K562 (cell line): ENCODE measurements around the gene BMP4. TPM values are rescaled to one million over a fixed set of nuclear protein-coding genes. Genes with fewer than 3 reads are reported as not detected.

Source experiments
- ATAC-seq: fragments of 200-7000 bp; cut with Tn5 transposase; 3 replicates; pipeline ENCODE4 v1.9.1; 2020; ENCODE audit warnings: moderate library complexity
- BruUV-seq: library from RNA; stranded (reverse); fragments of 400-500 nt; replicated peaks from 2 replicates; lab custom pipeline; 2021; lab: Mats Ljungman, UMichigan
- CTCF ChIA-PET: fragments of 300-600 bp; formaldehyde crosslinking; extraction: SDS; loops from one replicate; lab custom pipeline; 2021; ENCODE audit warnings: low intra/inter-chr PET ratio; lab: Yijun Ruan, JAX
- POLR2A ChIA-PET: fragments of 300-600, 350-650 bp; sonication (Branson Sonifier 250); formaldehyde crosslinking; extraction: SDS; loops from one replicate; lab custom pipeline; 2021; ENCODE audit warnings: antibody characterized with exemption, inconsistent platforms; lab: Yijun Ruan, JAX
- DNase-seq, 4 experiments: peaks; one replicate each; pipeline versions ENCODE4 v3.0.0 to v3.0.0-alpha.2; 2011 to 2018; ENCODE audit warnings: low spot score in 3 of 4, mixed read lengths in 3 of 4; ENCODE audit errors: extremely low read depth in 1 of 4
- FAIRE-seq: peaks from 2 replicates; lab custom pipeline; 2011; peaks lifted over from hg19 to GRCh38; lab: Jason Lieb, UNC
- H2AFZ ChIP-seq: 2 replicates; pipeline ENCODE4 v1.6.0; 2011; ENCODE audit warnings: low read depth, low read length, control low read depth, inconsistent platforms
- H3K27ac ChIP-seq: fragments of 200-600 bp; 3 replicates; pipeline ENCODE4 v1.8.0; 2011; ENCODE audit warnings: low read depth, mild to moderate bottlenecking, control low read depth, inconsistent platforms, low read length, moderate library complexity, mixed read lengths; ENCODE audit errors: extremely low read depth
- H3K27me3 ChIP-seq, 2 experiments: fragments of 300-600 bp in 1 of 2; 2 replicates in 1 of 2; 3 replicates in 1 of 2; pipeline versions ENCODE4 v1.6.0 to v1.8.0; 2011; ENCODE audit warnings: inconsistent platforms in 2 of 2, low read length in 2 of 2, mild to moderate bottlenecking in 1 of 2, mixed read lengths in 1 of 2, moderate library complexity in 1 of 2; ENCODE audit not compliant: control insufficient read depth in 2 of 2, insufficient read depth in 2 of 2
- H3K36me3 ChIP-seq: fragments of 300-600 bp; 3 replicates; pipeline ENCODE4 v1.8.0; 2011; ENCODE audit warnings: mild to moderate bottlenecking, low read length, inconsistent platforms; ENCODE audit not compliant: control insufficient read depth, insufficient read depth
- H3K4me1 ChIP-seq, 2 experiments: fragments of 200-600 bp in 1 of 2; replicated peaks in 1 of 2; 2 replicates in 1 of 2; 3 replicates in 1 of 2; pipeline versions ENCODE4 v1.5.1 to v1.8.0; 2011; ENCODE audit warnings: inconsistent platforms in 2 of 2, low read length in 2 of 2, mild to moderate bottlenecking in 1 of 2, mixed read lengths in 1 of 2, moderate library complexity in 1 of 2; ENCODE audit not compliant: control insufficient read depth in 2 of 2, insufficient read depth in 2 of 2
- H3K4me2 ChIP-seq: 2 replicates; pipeline ENCODE4 v1.6.1; 2011; ENCODE audit warnings: low read length, control low read depth, inconsistent platforms, mixed read lengths; ENCODE audit not compliant: insufficient read depth
- H3K4me3 ChIP-seq: fragments of 200-600 bp; sonication (generic), shearing (Covaris generic); 2 replicates; pipeline ENCODE4 v1.5.1; 2016; ENCODE audit warnings: control low read depth, inconsistent platforms
- H3K79me2 ChIP-seq: fragments of 200-600 bp; 3 replicates; pipeline ENCODE4 v1.8.0; 2011; ENCODE audit warnings: low read length, inconsistent platforms; ENCODE audit not compliant: control insufficient read depth, insufficient read depth
- H3K9ac ChIP-seq, 2 experiments: 2 replicates each; pipeline versions ENCODE4 v1.6.0 to v1.6.1; 2011; ENCODE audit warnings: low read depth in 2 of 2, low read length in 2 of 2, control low read depth in 1 of 2, inconsistent platforms in 1 of 2, mild to moderate bottlenecking in 1 of 2, mixed read lengths in 1 of 2; ENCODE audit not compliant: insufficient read depth in 1 of 2
- H3K9me1 ChIP-seq: one replicate; pipeline ENCODE4 v1.6.0; 2011; ENCODE audit warnings: inconsistent platforms, mild to moderate bottlenecking, low read length, moderate library complexity; ENCODE audit not compliant: control insufficient read depth, insufficient read depth
- H3K9me3 ChIP-seq: replicated peaks from 2 replicates; pipeline ENCODE4 v1.5.1; 2011; ENCODE audit warnings: low read depth, low read length, inconsistent platforms; ENCODE audit not compliant: control insufficient read depth, insufficient read depth
- H4K20me1 ChIP-seq: replicated peaks from 2 replicates; pipeline ENCODE4 v1.6.1; 2011; ENCODE audit warnings: low read length, inconsistent platforms, mixed read lengths; ENCODE audit not compliant: control insufficient read depth, insufficient read depth
- CHD2 ChIP-seq: IDR thresholded peaks from 2 replicates; pipeline ENCODE4 v1.6.1; 2011; ENCODE audit warnings: low read depth, low read length
- HMGN3 ChIP-seq: IDR thresholded peaks from 2 replicates; pipeline ENCODE4 v1.6.1; 2011; ENCODE audit warnings: borderline replicate concordance, low read depth, mild to moderate bottlenecking, mixed read lengths, low read length; ENCODE audit not compliant: insufficient read length; ENCODE audit errors: extremely low read depth
- POLR2AphosphoS2 ChIP-seq: IDR thresholded peaks from 2 replicates; pipeline ENCODE4 v1.6.1; 2012; ENCODE audit warnings: low read length, improper control_type of control experiment
- RBM15 ChIP-seq: fragments of 200-400 bp; formaldehyde crosslinking; IDR thresholded peaks from 2 replicates; pipeline ENCODE4 v1.6.1; 2018; ENCODE audit warnings: mild to moderate bottlenecking, low read length, moderate library complexity; ENCODE audit not compliant: insufficient read depth
- SUPT5H ChIP-seq: fragments of 450-650 bp; IDR thresholded peaks from 2 replicates; pipeline ENCODE4 v1.6.1; 2016
- ZBTB1 ChIP-seq: sonication (generic); formaldehyde crosslinking; IDR thresholded peaks from 2 replicates; pipeline ENCODE4 v1.8.1; 2023; ENCODE audit warnings: missing genetic modification reagents, low read depth, mild to moderate bottlenecking, borderline replicate concordance
- ZC3H8 ChIP-seq: fragments of 450-650 bp; IDR thresholded peaks from 2 replicates; pipeline ENCODE4 v1.6.1; 2017
- ZFX ChIP-seq: sonication (generic); formaldehyde crosslinking; IDR thresholded peaks from 2 replicates; pipeline ENCODE4 v1.8.0; 2022; ENCODE audit warnings: mild to moderate bottlenecking, missing genetic modification reagents, moderate library complexity
- ZNF586 ChIP-seq: fragments of 450-650 bp; formaldehyde crosslinking; conservative IDR thresholded peaks from 2 replicates; pipeline ENCODE4 v1.4.0; 2020; ENCODE audit warnings: mild to moderate bottlenecking, moderate library complexity
- ZNF589 ChIP-seq: fragments of 200-800 bp; sonication (Bioruptor generic); IDR thresholded peaks from 2 replicates; pipeline ENCODE4 v1.6.1; 2016; ENCODE audit warnings: low read depth, missing genetic modification characterization, missing compliant biosample characterization
- WGBS: fragments of 100-300 bp; shearing (Covaris generic); methylation state at CpG from one replicate; pipeline ENCODE4 v1.1.6; 2016; ENCODE audit warnings: low coverage, mixed read lengths; ENCODE audit not compliant: insufficient coverage; ENCODE audit errors: missing lambda C conversion rate; 5-methylcytosine and 5-hydroxymethylcytosine counted together
- in situ Hi-C: fragments of 300-500 bp; cut with MboI; formaldehyde crosslinking; loops from 4 replicates; pipeline ENCODE4 v1.15.0; 2018; ENCODE audit warnings: inconsistent platforms, mixed read lengths
- intact Hi-C: fragments of 100-400 bp; cut with micrococcal nuclease; formaldehyde crosslinking; loops from 2 replicates; pipeline ENCODE4 v1.14.2; 2022
- polyA plus RNA-seq, 8 experiments: library from polyadenylated mRNA; depleted of rRNA in 4 of 8; stranded (reverse) in 5 of 8; unstranded in 3 of 8; fragments of >200 nt; fragmentation: Nextera tagmentation in 2 of 8; fragmentation: Illumina TruSeq in 1 of 8; extraction: Ambion mirVana in 2 of 8; extraction: Trizol in 1 of 8; gene quantifications; 2 replicates each; pipeline versions ENCODE4 v1.2.1 to v1.2.3, GENCODE V29; 2011 to 2014; ENCODE audit warnings: inconsistent platforms in 1 of 8, missing spikeins in 1 of 8
- total RNA-seq, 7 experiments: library from RNA; depleted of rRNA in 6 of 7; stranded (reverse); fragments of >200 nt in 6 of 7; fragmentation: Illumina TruSeq in 2 of 7; extraction: Trizol in 2 of 7; gene quantifications; 2 replicates each; pipeline versions ENCODE4 v1.2.1 to v1.2.3, GENCODE V29; 2011 to 2021; ENCODE audit warnings: low replicate concordance in 1 of 7

Gene BMP4
- total and polyA plus RNA-seq, 9 of the 15 experiments (the other 6 are each of a cell fraction or from before 2014, with no cell fraction given): not detected

- WGBS: 5% methylated on average over 15 of the region's 17 CpGs
- no peaks in the 10 kb centered on the region for H3K79me2 ChIP-seq
- DNase-seq (no peak), ATAC-seq (no peak), FAIRE-seq (no peak)
- H2AFZ ChIP-seq: no peak overlapping the region
- H3K9me1 ChIP-seq: no peaks in the 10 kb centered on the region
- intact Hi-C loops: no loop called here
- ChIA-PET CTCF (no interaction called here), POLR2A (no interaction called here)
- no peak overlapping the region for H3K27ac ChIP-seq
- H3K36me3 ChIP-seq: no peaks in the 10 kb centered on the region
- in situ Hi-C loops: no loop called here
- H3K9me3 ChIP-seq: no peaks in the 10 kb centered on the region
- H3K4me3 ChIP-seq: no peak overlapping the region
- H3K27me3 ChIP-seq: peaks cover 0 to 17% of the 10 kb centered on the region in 2 experiments; a peak in 2 of 5 replicates
- H3K9ac ChIP-seq: no peak overlapping the region
- no TSS peak for BruUV-seq
- H3K4me2 ChIP-seq: no peak overlapping the region
- H3K4me1 ChIP-seq: peaks cover 0 to 12% of the 10 kb centered on the region in 2 experiments; a peak in 2 of 5 replicates
- no peaks in the 10 kb centered on the region for H4K20me1 ChIP-seq
- TF ChIP-seq SUPT5H (no peak), ZC3H8 (no peak), ZNF586 (CRISPR knock-in tag) (no peak), CHD2 (no peak), ZFX (CRISPR knock-in tag) (no peak), POLR2AphosphoS2 (no peak), HMGN3 (no peak), RBM15 (no peak), ZBTB1 (CRISPR knock-in tag) (no peak), ZNF589 (CRISPR knock-in tag) (no peak)
These were observed 1.4 kb downstream of the BMP4 start for GRCh38 chr14:53955229-53955556.
